UCSD-AML1 (cell line): Measurements from ENCODE around the gene NDUFV1.
A peak's percentile ranks its signal among the peaks of the same experiment; 100 is the strongest.
"Not testable (repeated sequence)": the region's sequence is repeated elsewhere in the genome, so short reads cannot be mapped to it uniquely, and the experiment has no call there.

Source experiments
- DNase-seq: peaks from one replicate; lab custom pipeline; 2025; ENCODE audit not compliant: unreplicated experiment; lab: John Stamatoyannopoulos, UW

NDUFV1 gene

DNA sequence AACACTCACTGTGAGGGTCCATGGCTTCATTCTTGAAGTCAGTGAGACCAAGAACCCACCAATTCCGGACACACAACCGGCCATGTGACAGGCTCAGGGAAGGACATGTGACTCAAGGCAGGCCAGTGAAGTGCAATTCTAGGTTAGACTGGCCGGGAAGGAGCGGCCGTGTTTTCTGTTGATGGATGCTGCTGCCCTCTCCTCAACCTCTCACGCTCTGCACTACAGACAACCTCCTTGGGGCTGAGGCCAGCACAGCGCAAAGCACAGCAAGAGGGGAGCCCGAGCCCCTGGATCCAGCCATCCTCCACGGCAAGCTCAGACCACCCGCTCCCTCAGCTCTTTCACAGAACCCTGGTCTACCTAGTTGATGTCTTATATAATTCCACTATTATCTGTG is 20.2 kb downstream of the NDUFV1 start:
- DNase-seq: no peak

DNA sequence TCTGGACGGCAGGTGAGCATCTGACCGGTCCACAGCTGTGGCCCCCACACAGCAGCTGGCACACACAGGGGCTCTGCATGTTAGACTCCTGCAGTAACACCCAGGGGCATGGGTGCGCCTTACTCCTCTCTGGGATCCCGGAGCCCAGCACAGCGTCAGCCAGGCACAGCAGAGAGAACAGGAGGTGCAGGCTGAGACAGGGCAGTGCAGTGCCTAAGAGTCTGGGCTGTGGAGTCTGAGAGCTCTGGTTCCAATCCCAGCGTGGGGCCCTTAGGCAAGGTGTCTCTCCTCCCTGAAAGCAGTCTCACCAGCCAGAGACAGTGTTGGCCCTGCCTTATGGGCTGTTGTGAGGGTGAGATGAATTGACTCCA is 20.7 kb downstream of the NDUFV1 start:
- DNase-seq: no peak

DNA sequence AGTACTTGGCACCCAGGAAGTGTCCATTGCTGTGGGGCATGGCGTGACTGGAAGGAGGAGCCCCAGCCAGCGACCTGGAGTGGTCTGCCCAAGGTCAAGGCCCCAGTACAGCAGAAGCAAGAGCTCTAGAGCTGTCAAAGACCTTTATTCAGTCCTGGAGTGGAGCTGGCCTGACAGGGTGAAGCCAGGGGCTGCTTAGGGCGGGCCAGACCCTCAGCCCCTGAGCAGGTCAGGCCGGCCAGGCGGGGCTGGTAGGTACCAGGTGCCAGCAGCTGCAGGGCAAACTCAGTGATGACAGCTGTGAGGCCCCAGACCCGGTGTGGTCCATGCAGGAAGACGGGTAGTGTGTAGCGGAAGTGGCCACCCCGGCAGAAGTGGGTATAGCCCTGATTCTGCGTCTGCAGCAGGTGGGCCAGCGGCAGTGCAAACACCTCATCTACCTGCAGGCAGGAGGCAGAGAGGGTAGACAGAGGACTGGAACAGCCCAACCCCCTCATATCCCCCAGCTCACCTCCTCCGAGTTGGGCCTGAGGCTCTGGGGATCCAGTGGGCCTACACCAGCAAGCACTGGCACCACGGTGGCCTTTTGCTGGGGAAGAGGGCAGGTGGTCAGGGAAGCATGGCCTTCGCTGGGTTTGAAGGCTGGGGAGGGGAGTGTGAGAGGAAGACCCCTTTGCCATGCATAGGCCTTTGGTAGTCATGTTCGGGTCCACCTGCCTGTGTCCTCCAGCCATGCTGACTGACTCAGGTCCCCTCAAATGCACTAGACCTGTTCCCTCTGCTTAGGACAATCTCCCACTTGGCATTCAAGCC is 21.3 kb downstream of the NDUFV1 start:
- no peak for DNase-seq

DNA sequence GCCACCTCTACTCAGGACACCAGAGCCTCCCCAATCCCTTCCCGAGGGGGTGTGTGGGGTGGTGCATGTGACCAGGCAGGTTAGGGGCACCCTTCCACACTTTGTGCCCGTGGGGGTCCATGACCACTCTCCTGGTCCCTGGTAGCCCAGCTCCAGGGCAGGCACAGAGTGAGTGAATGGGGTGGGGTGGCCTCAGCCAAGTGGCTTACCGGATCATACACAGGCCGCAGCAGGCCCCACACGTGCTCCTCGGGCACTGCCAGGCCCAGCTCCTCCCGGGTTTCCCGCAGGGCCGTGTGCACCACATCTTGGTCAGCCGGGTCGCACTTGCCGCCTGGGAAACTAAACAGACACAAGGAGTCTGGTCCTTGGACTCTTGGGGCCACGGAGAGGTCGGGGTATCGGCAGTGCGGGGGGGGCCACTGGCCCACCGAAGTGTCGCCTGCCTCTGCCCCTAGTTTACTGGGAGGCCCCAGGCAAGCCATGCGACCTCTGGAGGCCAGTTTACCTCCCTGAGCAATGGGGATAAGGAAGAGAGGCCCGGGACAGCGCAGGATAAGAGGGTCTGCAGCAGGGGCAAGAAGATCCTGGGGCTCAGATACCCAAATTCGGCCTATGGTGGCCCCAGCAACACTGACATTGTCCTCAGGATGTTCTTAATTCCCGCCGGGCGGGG is 22.1 kb downstream of the NDUFV1 start:
- DNase-seq: no peak

DNA sequence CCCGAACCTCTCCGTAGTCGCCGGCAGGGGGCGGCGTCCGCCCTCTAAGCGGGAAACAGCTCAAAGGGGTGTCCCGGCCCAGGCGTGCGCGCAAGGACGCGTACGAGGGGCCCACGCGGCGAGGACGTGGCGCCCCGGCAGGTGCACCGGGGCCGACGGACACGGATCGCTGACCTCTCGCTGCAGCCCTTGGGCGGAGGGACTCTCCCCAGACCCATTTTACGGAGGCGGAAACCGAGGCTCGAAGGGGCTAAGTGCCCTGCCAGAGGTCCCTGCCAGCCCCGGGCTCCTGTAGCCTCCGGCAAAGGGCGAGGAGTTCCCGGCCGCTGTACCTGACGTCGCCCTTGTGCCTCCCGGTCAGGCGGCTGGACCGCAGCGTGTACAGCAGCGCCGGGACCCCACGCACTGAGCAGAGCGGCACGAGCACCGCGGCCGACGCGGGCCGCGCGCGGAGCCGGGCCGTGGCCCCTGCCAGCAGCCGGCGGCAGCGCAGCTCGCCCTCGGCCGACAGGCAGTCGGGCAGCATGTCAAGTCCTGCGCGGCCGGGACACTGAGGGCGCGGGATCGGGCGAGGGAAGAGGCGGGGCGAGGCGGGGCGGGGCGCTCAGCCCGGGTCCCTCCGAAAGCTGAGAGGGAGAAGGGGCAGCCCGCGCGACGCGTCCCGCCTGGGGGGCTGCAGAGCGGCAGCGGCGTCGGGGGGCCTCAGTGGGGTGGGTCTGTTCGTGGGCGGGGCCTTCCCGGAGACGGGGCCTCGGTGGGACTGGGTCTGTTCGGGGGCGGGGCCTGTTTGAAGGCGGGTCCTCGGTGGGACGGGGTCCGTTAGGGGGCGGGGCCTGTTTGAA is 22.9 kb downstream of the NDUFV1 start, which contains the start of gene NUDT8:
NUDT8 (minus strand) TSS at position 552 of the 842 bp plus-strand sequence; CDS start at position 526, 26 bp downstream.
- DNase-seq: peak; percentile 90

DNA sequence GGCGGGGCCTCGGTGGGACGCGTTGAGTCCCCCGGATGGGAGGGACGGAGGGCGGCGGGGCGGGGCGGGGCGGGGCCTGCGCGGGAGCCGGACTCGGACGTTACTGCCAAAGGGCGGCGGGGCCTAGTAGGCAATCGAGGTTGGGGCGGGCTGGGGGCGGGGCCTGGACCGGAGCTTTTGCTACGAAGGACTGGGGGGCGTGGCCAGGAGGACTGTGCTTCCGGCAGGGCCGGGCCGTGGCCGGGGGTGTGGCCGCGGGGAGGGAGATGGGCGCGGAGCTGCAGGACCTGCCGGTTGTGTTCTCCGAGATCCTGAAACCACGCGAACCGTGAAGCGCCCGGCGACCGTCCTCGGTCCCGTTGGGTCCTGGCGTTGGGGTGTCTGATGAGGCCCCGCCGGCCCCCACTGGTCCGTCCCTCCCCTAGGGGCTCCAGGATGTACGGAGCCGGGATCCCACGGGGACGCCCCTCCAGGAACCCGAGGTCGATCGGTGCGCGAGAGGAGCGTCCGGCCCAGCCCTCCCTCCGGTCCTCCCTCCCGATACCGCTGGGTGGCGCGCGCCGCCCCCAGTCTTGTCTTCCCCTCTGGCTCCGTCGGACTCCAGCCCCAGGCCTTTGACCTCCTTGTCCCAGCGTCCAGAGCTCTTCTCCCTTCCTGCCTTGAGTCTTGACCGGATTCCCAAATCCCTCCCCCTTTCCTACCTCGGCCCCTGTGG is 23.6 kb downstream of the NDUFV1 start:
- DNase-seq: peak; percentile 98

DNA sequence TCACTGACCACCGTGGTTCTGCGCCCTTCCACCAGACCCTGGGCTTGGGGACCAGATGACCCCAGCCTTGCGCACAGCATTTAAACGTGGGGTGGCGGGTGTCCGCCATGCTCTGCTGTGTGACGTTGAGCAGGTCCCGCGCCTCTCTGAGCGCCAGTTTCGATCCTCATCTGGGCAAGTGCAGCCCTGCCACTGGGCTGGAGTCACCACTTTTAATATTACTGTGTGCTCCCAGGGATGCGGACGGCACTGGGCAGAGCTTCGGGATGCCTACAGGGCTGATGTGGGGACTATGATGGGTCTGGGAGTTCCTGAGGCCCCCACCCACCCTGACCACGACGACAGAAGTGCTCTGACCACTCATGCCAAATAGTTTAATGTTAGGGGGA is 24.2 kb downstream of the NDUFV1 start:
- DNase-seq: no peak

DNA sequence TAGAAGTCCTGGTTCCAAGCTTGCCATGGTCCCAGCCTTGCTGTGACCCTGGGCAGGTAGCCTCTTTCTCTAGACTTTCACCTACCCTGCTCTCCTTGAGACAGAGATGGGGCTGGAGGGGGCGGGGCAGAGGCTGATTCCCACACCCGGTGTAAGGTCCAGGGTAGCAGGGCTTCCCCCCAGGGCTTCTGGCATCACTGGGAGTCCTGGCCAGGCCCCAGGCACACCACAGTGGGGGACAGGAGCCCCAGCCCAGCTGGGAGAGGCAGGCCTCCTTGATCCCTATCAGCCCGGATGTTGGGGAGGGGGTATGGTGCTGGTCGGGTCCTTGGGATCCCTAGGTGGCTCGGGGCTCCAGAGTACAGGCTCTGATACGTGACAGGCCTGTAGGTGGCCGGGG is 24.7 kb downstream of the NDUFV1 start:
- DNase-seq: no peak

DNA sequence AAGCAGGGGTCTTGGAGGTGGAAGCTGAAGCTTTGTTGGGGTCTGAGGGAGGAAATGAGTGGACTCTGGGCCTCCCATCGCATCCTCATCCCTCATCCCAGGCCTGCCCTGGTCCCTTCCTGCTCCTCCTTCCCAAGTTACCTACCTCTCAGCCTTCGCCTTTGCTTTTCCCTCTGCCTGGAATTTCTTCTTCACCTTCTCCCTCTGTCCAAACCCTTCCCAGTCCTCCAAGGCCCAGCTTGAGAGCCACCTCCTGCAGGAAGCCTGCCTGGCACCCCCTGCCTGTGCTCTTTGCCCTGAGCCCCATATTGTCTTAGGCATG is 25.1 kb downstream of the NDUFV1 start:
- DNase-seq: no peak

DNA sequence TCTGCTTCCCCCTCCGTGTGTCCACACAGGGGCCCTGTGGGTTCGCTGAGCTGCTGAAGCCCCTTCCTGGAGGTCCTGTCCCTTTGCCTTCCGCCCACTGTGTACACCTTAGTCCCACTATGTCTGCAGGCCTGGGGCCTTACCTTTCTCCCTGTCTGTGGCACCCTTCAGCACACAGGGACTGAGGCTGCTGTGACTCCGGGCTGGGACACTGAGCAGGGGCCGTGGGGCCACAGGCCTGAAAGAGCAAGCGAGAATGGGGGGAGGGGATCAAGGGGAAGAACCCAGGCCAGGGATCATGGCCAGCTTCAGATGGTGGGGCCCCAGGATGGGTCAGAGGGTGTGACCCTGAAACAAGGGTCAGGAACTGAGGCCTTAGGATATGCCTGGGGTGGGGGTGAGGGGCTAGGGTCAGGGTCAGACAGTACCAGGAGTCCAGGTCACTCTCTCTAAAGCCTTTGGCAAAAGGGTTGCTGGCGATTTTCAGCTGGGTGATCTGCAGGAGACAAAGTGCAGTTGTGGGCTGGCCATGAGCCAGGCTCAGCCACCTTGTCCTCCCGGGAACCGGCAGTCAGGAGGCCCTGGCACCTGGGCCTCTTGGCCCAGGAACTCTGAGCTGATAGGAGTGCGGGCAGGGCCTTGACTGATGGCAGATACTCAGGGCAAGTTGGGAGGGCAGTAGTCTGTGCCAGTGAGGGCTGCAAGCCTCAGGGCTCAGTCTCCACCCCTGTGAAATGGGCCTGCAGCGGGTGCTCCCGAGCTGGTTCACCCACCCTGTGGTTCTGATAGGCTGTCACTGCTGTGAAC is 25.6 kb downstream of the NDUFV1 start:
- no peak for DNase-seq

DNA sequence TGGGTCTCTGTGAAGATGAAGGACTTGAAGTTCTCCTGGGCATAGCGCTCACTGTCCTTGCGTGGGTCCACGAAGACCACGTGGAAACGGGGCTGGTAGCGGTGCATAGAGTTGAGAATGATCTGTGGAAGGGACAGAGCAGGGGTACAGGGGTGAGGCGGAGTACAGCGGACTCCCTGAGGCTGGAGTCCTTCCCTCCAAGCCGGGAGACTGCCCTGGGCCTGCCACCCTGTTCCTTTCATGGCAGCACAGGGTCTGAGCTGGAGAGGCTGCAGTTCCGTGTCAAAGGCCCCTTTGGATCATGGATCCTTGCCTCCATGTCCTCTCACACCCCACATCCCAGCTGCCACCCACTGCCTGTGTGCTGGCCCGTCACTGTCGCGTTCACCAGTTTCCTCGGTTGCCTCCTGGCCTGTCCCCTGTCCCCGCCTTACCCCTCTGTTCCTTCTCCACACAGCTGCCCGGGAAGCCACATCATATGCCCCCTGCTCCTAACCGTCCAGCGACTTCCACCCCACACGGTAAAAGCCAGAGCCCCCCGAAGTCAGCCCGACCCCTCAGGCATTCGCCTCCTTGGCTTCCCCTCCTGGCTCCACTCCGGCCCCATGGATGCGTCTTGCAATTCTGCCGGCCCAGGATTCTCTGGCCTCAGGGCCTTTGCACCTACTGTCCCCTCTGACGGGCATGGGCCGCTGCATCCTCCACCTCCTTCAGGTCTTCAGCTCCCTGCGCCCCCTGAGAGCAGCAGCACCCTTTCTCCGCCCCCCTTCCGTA is 26.4 kb downstream of the NDUFV1 start:
- DNase-seq: no peak

DNA sequence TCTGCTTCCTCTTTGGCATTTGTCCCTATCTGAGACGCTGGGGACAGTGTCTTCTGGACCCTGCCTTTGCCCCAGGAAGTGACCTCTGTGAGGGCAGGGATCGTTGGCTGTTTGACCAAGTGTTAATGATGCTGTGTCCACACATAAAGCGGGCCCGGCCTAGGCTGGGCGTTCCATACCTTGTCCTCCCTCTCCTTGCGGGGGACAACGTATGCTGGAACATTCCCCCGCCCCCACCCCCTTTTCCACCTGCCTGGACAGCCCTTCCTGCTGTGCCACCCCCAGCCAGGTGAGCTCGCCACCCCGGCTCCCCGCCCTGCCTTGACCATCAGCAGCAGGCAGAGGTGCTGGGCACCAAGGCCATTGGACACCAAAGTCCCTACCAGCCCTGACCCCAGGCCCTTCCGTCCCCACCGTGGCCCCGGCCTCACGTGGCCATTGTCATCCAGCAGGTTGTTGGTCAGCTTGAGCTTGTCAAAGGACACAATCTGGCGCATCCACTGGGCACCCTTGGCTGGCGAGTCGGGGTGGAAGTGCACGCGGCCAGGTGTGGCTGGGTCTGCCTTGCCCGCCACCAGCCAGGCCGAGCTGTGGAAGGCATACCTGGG is 27.1 kb downstream of the NDUFV1 start:
- no peak for DNase-seq

DNA sequence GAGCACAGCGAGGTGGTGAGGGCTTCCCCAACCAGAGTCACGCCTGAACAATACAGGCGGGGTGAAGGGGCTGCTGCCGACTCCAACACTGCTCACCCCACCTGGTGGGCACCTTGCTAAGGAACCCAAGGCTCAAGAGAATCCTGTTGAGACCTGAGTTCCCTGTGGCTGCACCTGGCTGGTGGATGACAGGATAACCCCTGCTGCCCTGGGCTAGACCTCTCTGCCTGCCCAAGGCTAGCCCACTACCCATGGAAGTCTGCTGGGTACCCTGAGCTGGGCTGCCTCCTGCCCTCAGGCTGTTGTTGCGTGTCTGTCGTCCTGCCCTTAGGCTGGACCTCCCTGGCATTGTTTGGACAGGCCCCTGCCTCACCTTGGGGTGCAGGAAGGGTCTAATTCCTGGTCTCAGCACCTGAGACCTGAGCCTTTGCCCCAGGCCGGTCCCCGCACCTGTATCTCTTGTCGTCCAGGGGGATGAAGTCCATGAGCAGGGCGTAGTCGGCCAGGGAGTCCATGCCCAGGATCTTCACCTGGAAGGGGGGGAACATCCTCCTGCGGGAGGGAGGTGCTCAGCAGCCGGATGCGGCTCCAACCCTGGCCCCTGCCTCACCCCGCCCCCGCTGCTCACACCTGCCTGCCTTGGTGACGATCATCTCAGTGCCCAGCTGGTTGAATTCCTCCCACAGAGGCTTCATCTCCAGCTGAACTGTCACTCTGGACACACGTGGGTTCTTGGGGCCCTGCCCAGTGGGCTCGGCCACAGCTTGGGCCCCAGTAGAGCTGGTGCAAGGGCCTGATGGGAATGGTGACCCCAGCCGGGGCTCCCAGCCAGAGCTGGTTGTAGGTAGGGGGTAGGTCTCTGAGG is 27.9 kb downstream of the NDUFV1 start:
- no peak for DNase-seq

DNA sequence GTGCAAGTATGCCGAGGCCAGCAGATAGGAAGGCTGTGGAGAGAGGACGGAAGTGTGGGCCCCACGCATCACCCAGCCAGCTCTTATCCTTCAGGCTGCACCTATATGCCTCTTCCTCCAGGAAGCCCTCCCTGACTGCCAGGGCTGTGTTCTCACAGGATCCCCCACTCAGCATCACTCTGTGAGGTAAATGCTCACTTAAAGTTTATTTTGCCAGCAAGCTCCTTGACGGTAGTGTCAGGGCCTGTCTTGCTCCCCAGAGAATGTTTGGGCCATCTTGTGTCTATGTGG is 28.4 kb downstream of the NDUFV1 start:
- DNase-seq: no peak

DNA sequence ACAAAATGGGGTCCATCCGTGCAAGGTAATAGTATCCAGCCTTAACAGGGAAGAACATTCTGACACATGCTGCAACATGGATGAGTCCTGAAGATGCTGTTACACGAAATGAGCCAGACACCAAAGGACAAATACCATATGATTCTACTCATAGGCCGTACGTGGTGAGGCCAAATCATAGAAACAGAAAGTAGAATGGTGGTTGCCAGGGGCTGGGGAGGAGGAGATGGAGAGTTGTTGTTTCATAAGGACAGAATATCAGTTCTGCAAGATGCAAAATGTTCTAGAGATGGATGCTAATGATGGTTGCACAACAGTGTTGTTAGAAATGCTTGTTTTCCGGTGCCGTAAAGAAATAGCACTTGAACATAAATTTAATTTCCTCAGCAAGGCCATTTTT is 30.2 kb downstream of the NDUFV1 start:
- DNase-seq: no peak

DNA sequence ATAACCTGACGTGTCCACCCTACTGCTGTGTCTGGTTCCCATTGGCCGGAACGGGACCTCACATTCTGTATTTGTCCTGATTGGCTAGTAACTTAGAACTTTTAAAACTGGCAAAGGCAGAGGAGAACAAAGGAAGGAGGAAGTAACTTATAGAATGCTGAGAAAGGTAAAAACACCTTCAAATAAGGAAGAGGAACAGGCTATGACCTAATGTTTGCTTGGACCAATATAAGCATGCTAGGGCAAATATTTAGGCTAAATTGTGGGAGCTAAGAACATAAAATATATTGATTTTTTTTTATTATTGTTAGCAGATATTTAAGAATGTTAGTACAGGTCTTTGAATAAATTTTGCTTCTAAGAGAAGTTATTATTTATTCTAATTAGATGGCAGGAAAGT is 30.7 kb downstream of the NDUFV1 start:
- DNase-seq: not testable (repeated sequence)

DNA sequence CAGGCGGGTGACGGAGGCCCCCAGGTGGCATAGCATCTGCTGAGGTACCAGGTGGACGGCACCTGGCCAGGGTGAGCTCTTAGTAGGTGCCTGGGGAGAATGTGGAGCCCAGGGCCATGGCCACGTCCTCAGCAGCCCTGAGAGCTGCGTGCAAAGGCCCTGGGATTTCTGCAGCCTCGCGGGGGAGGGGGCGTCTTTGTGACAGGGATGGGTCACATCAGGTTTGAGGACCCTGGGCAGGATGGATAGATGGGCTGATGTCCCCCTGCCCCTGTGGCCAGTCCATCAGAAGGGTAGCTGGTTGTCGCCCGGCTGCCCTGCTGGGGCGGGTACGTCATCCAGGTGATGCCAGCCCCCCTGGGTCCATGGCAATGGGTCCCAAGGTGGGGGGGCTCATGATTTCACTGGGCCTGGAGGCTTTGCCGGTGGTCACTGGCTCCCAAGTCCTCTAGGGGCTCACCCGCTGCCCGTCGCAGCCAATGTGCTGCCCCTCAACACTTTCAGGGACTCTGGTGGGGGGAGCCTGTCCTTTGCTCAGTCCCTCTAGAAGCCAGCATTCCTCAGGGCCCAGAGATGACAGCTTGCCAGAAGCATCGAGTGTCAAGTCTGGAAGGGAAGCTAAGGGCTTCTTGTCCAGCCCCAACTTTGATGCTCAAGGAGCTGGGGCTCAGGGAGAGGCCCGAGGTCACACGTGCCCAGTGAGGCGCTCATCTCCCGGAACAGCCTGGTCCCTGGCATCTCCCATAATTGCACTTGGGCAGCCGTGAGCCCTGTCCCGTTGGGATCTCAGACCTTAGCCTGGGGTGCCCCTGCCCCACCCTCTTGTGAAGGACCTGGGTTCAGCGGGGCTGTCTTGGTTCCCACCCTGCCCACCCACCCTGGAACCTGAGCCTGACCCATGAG is 32.0 kb downstream of the NDUFV1 start:
- DNase-seq: no peak
